GM12878 (cell line): ENCODE results near the gene CHD5. TPM values are rescaled to one million over a fixed set of nuclear protein-coding genes. Genes with fewer than 3 reads are reported as not detected.

Source experiments
- CHD1 ChIP-seq: IDR thresholded peaks from 2 replicates; pipeline ENCODE4 v1.6.1; 2012; ENCODE audit warnings: low read depth, low read length, improper control_type of control experiment
- GATAD2B ChIP-seq: fragments of 450-650 bp; conservative IDR thresholded peaks from 2 replicates; pipeline ENCODE4 v1.6.1; 2017; ENCODE audit warnings: low read depth, mild to moderate bottlenecking, moderate library complexity
- IKZF2 ChIP-seq, 2 experiments: fragments of 450-650 bp; IDR thresholded peaks; 2 replicates each; pipeline ENCODE4 v1.6.1; 2017; ENCODE audit warnings: mild to moderate bottlenecking in 2 of 2, moderate library complexity in 2 of 2
- KAT2A ChIP-seq: conservative IDR thresholded peaks from 2 replicates; pipeline ENCODE4 v1.6.1; 2011; ENCODE audit warnings: low read depth, low read length; ENCODE audit not compliant: control insufficient read depth
- REST ChIP-seq: IDR thresholded peaks from 2 replicates; pipeline ENCODE4 v1.6.1; 2012; ENCODE audit warnings: mild to moderate bottlenecking, low read depth, low read length
- ZNF687 ChIP-seq: fragments of 450-650 bp; IDR thresholded peaks from 2 replicates; pipeline ENCODE4 v1.6.1; 2017; ENCODE audit warnings: mild to moderate bottlenecking, moderate library complexity
- polyA plus RNA-seq, 11 experiments: library from polyadenylated mRNA; depleted of rRNA in 4 of 11; unstranded in 6 of 11; stranded (reverse) in 5 of 11; fragments of >200 nt; fragmentation: Nextera tagmentation in 4 of 11; fragmentation: Illumina TruSeq in 1 of 11; extraction: Ambion mirVana in 4 of 11; extraction: Trizol in 1 of 11; gene quantifications; 1 replicate in 1 of 11; 2 replicates in 10 of 11; pipeline versions ENCODE4 v1.2.1 to v1.2.3, GENCODE V29; 2011 to 2016; ENCODE audit warnings: inconsistent platforms in 2 of 11, missing spikeins in 2 of 11, low read depth in 1 of 11
- total RNA-seq, 4 experiments: library from RNA; depleted of rRNA in 3 of 4; stranded (reverse); fragments of >200 nt in 3 of 4; fragmentation: Illumina TruSeq in 1 of 4; extraction: Trizol in 1 of 4; gene quantifications; 2 replicates each; pipeline versions ENCODE4 v1.2.1 to v1.2.3, GENCODE V29; 2013 to 2021

CHD5 gene
- total and polyA plus RNA-seq, 10 of the 15 experiments (the other 5 are each of a cell fraction or from before 2014, with no cell fraction given) = 0.03 to 0.49 (median 0.13) TPM; not detected in 3

- TF ChIP-seq ZNF687 (no peak), KAT2A (no peak), GATAD2B (no peak), CHD1 (no peak), IKZF2 (IDR thresholded peaks at IDR 0.05) (no peak), REST (no peak)
Measured at GRCh38 chr1:6144175-6144574, 35.9 kb downstream of the CHD5 start (continued).
